IPS DF 6.9 (cell line): ENCODE measurements around the gene GCK.

Source experiments
- DNase-seq: peaks from one replicate; pipeline ENCODE4 v3.0.0-alpha.2; 2013; ENCODE audit warnings: low read depth, low spot score
- H3K27ac ChIP-seq: one replicate; pipeline ENCODE4 v1.5.1; 2013; ENCODE audit warnings: low read length, control low read depth
- H3K27me3 ChIP-seq: 2 replicates; pipeline ENCODE4 v1.6.1; 2013; ENCODE audit warnings: mild to moderate bottlenecking, low read length; ENCODE audit not compliant: control insufficient read depth, insufficient read depth
- H3K36me3 ChIP-seq: 2 replicates; pipeline ENCODE4 v1.6.1; 2013; ENCODE audit warnings: low read length; ENCODE audit not compliant: control insufficient read depth, insufficient read depth
- H3K4me1 ChIP-seq: 2 replicates; pipeline ENCODE4 v1.6.1; 2013; ENCODE audit warnings: low read length; ENCODE audit not compliant: control insufficient read depth, insufficient read depth
- H3K4me3 ChIP-seq: 2 replicates; pipeline ENCODE4 v1.5.1; 2013; ENCODE audit warnings: mild to moderate bottlenecking, low read length
- H3K9me3 ChIP-seq: 2 replicates; pipeline ENCODE4 v1.6.1; 2013; ENCODE audit warnings: low read length, inconsistent platforms; ENCODE audit not compliant: control insufficient read depth, insufficient read depth
- WGBS: extraction: QIAGEN DNeasy Blood & Tissue Kit; methylation state at CpG from one replicate; pipeline ENCODE4 v1.1.7; 2013; ENCODE audit warnings: mixed read lengths, missing lambda C conversion rate; ENCODE audit not compliant: insufficient read length, insufficient coverage; 5-methylcytosine and 5-hydroxymethylcytosine counted together

GCK gene

GRCh38 chr7:44216019-44216418, 26.8 kb upstream of the GCK start:
- H3K4me1 ChIP-seq = peaks cover 7% of the 10 kb centered on the region
- H3K27me3 ChIP-seq = no peaks in the 10 kb centered on the region
- no peak overlapping the region for H3K27ac ChIP-seq
- DNase-seq = no peak
- no CpG with 5 or more reads among the region's 8 CpGs for WGBS
- H3K4me3 ChIP-seq = no peak overlapping the region
- peaks cover 10% of the 10 kb centered on the region for H3K36me3 ChIP-seq
- no peaks in the 10 kb centered on the region for H3K9me3 ChIP-seq

DNA sequence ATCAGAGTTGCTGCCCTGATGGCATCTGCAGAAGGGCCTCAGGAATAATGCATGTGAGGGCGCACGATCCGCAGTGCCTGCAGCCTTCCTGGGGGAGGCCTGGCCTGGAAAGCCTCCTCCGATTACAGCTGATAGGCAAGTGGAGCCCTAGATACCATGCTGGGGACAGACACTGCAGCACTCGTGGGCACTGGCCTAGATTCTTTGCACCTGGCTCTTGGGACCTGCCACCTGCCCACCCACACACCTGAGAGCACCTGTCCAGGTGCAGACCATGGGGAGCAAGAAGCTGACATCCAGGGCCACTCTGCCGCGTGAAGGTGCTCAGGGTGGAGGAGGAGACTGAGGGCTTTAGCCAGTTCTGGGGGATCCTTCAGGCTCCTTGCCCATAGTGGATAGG, 26.3 kb upstream of the GCK start:
- no CpG with 5 or more reads among the region's 7 CpGs for WGBS
- Histone ChIP-seq H3K9me3 (no peaks in the 10 kb centered on the region), H3K27ac (no peak overlapping the region), H3K4me1 (peaks cover 7% of the 10 kb centered on the region), H3K27me3 (no peaks in the 10 kb centered on the region), H3K4me3 (no peak overlapping the region), H3K36me3 (peaks cover 13% of the 10 kb centered on the region)
- DNase-seq = no peak

GRCh38 chr7:44213877-44214388, 24.7 kb upstream of the GCK start:
- peaks cover 6% of the 10 kb centered on the region for H3K4me1 ChIP-seq
- H3K36me3 ChIP-seq = peaks cover 23% of the 10 kb centered on the region
- H3K9me3 ChIP-seq = no peaks in the 10 kb centered on the region
- DNase-seq = no peak
- no peaks in the 10 kb centered on the region for H3K27me3 ChIP-seq
- no peak overlapping the region for H3K27ac ChIP-seq
- WGBS = no CpG with 5 or more reads among the region's 9 CpGs
- H3K4me3 ChIP-seq = no peak overlapping the region

DNA sequence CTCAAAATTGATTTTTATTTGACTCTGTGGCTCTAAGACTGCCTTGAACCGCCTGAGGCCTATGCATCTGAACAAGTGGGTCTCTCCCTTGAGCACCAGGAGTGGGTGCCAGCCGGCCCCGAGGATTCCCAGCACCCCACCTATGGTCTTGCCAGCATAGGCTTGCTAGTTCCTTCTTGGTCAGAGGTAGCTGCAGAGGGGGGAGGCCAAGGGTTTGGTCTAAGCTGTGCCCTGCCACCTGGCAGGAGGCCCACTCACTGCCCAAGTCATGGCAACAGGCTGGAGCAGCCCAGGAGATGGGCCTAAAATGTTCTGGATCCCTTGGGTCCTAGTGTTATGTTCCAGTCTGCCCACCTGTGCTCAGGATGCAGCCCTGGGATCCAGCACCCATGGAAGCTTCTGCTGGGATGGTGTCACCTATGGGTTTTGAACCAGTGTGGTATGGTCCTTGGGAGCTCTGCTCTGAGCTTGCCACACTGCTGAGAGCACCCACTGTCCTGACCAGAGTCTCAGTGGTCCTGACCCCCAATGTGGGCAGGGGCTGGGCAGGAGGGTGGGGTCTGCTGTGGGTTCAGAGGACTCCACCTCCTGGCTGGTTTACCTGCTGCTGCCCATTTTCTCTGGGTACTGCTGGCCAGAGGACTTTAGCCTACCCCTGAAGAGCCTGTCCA, 24.1 kb upstream of the GCK start:
- peaks cover 6% of the 10 kb centered on the region for H3K4me1 ChIP-seq
- no peak overlapping the region for H3K27ac ChIP-seq
- peaks cover 27% of the 10 kb centered on the region for H3K36me3 ChIP-seq
- H3K4me3 ChIP-seq = no peak overlapping the region
- DNase-seq = no peak
- no peaks in the 10 kb centered on the region for H3K9me3 ChIP-seq
- WGBS = no CpG with 5 or more reads among the region's 3 CpGs
- no peaks in the 10 kb centered on the region for H3K27me3 ChIP-seq

DNA sequence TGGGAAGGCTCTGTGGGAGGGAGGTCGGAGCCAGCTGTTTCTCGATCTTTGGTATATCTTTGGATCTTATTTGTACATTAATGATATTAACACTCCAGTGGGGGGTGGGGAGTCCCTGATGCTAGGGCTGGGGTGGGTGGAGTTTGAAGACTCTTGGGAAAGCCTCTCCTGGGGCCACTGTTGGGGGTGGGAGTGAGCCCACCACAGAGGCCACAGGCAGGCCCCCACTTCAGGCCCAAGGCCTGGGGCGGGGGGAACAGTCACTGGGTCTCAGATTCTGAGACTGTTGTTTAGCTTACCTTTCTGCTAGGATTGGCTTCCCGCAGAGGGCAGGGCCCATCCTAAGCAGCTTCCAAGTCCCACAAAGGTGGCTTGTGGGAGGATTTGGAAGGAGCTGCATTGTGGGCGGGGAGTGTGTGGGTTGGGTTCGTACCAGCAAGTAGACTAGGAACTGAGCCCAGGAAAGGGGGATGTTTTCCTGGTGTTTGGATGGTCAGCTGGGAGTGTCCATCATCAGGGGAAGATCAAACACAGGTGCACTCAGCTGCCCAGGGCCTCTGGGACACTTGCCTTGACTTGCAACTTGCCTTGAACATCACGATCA, 23.4 kb upstream of the GCK start:
- peaks cover 28% of the 10 kb centered on the region for H3K36me3 ChIP-seq
- no peak overlapping the region for H3K4me3 ChIP-seq
- no CpG with 5 or more reads among the region's 7 CpGs for WGBS
- DNase-seq = no peak
- peaks cover 2% of the 10 kb centered on the region; the same call in 1 of the 2 replicates for H3K4me1 ChIP-seq
- H3K27ac ChIP-seq = no peak overlapping the region
- H3K27me3 ChIP-seq = no peaks in the 10 kb centered on the region
- no peaks in the 10 kb centered on the region for H3K9me3 ChIP-seq

DNA sequence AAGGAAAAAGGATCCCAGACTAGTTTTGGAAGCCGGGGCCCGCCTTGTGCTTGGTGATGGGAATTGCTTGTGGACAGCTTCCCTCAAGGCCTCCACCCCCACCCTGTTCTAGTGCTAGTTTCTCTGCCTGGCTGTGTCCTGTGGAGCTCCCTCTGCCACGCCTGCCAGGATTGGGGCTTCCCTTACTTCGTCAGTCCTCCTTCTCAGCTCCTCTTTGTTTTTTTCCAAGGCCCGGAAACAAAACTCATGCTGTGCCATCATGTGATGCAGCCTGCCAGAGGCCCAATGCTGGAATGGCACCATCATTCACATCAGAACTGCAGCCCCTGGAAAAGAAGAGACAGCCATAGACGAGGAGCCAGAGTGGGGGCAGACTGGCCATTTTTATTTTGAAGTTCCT, 22.8 kb upstream of the GCK start:
- WGBS = no CpG with 5 or more reads among the region's 6 CpGs
- Histone ChIP-seq H3K4me1 (peaks cover 2% of the 10 kb centered on the region; the same call in 1 of the 2 replicates), H3K9me3 (no peaks in the 10 kb centered on the region), H3K27ac (no peak overlapping the region), H3K4me3 (no peak overlapping the region), H3K27me3 (no peaks in the 10 kb centered on the region), H3K36me3 (peaks cover 28% of the 10 kb centered on the region)
- no peak for DNase-seq

GRCh38 chr7:44211126-44211675, 22.0 kb upstream of the GCK start:
- Histone ChIP-seq H3K27ac (no peak overlapping the region), H3K9me3 (no peaks in the 10 kb centered on the region), H3K4me1 (peaks cover 2% of the 10 kb centered on the region; the same call in 1 of the 2 replicates), H3K27me3 (no peaks in the 10 kb centered on the region), H3K4me3 (no peak overlapping the region), H3K36me3 (peaks cover 28% of the 10 kb centered on the region)
- WGBS = no CpG with 5 or more reads among the region's 10 CpGs
- DNase-seq = no peak

- WGBS = no CpG with 5 or more reads among the region's 5 CpGs
- H3K27ac ChIP-seq = no peak overlapping the region
- no peaks in the 10 kb centered on the region for H3K9me3 ChIP-seq
- no peak for DNase-seq
- no peak overlapping the region for H3K4me3 ChIP-seq
- peaks cover 29% of the 10 kb centered on the region for H3K36me3 ChIP-seq
- peaks cover 2% of the 10 kb centered on the region; the same call in 1 of the 2 replicates for H3K4me1 ChIP-seq
- H3K27me3 ChIP-seq = no peaks in the 10 kb centered on the region
These were observed 20.9 kb upstream of the GCK start for GRCh38 chr7:44210107-44210506.

DNA sequence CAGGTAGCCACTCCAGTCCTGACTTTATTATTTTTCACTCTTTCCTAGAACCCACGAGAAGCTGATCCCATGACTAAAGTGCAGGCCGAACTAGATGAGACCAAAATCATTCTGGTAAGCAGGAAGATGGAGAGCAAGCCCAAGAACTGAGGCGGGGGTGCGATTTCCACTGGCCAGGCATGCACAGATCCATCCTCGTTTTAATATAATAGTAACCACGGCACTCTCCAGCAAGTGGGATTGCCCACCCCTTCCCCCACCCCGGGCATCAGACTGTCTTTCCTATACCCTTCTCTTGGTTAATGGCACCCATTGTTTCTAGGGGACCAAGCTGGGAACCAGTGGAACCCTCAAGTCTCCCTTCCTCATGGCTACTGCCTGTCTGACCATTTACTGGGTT, 18.8 kb upstream of the GCK start:
- WGBS = no CpG with 5 or more reads among the region's 7 CpGs
- DNase-seq = no peak
- Histone ChIP-seq H3K4me1 (no peaks in the 10 kb centered on the region), H3K36me3 (peaks cover 33% of the 10 kb centered on the region), H3K27ac (no peak overlapping the region), H3K4me3 (no peak overlapping the region), H3K9me3 (no peaks in the 10 kb centered on the region), H3K27me3 (no peaks in the 10 kb centered on the region)

GRCh38 chr7:44206008-44206407, 16.8 kb upstream of the GCK start:
- H3K27ac ChIP-seq = no peak overlapping the region
- no peaks in the 10 kb centered on the region for H3K4me1 ChIP-seq
- H3K36me3 ChIP-seq = peaks cover 24% of the 10 kb centered on the region
- H3K4me3 ChIP-seq = no peak overlapping the region
- WGBS = no CpG with 5 or more reads among the region's 5 CpGs
- no peaks in the 10 kb centered on the region for H3K9me3 ChIP-seq
- DNase-seq = no peak
- no peaks in the 10 kb centered on the region for H3K27me3 ChIP-seq
